Astrocyte of the spinal cord (primary cell): Measurements from ENCODE around the gene EXD3.

Experiments used
- DNase-seq: peaks from one replicate; pipeline ENCODE4 v3.0.0; 2011; ENCODE audit warnings: low read depth, low spot score
- H3K4me3 ChIP-seq: 2 replicates; pipeline ENCODE4 v1.5.1; 2011; ENCODE audit warnings: low read depth, mild to moderate bottlenecking, low read length, moderate library complexity
- in situ Hi-C: cut with HindIII; loops from 2 replicates; pipeline ENCODE4 v1.10.0; 2017; ENCODE audit warnings: low sequenced_read_pairs
- TF ChIP-seq, protein P1 (sequence below): IDR thresholded peaks from 2 replicates; pipeline ENCODE4 v1.5.1; 2012; ENCODE audit warnings: low read depth, mild to moderate bottlenecking, low read length, inconsistent platforms

EXD3 gene

DNA sequence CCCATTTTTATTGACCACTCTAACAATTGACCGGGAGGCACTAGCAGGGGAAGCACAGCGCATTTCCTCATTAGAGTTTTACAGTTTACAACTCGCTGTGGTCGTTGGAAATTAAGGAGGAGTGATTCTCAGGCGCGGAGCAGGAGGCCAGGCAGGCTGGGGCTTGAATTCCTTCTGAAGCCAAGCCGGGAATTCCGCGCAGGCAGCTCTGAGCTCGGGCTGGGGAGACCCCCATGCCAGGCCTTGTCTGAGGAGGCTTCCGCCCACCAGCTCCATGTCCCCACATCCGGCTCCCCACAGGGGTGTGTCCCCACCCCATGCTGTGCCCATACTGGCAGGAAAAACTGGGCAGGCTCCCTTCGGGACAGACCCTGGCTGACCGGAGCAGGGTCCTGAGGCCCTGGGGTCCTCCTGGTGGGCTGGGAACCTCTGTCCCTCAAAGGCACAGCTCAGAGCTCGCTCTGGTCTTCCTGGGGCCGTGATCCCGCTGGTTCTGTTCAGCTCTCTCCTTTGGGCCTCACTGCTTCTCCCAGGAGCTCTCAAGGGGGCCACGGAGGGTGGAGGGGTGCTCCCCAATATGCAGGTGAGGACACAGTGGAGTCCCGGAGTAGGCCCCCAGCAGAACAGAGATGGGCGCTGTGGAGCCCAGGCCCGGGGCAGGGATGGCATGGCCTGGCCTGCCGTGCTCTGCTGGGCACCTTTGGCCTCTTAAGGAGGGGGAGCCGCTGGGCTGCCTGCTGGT lies 119.6 kb downstream of the EXD3 start:
- TF ChIP-seq, protein P1, sequence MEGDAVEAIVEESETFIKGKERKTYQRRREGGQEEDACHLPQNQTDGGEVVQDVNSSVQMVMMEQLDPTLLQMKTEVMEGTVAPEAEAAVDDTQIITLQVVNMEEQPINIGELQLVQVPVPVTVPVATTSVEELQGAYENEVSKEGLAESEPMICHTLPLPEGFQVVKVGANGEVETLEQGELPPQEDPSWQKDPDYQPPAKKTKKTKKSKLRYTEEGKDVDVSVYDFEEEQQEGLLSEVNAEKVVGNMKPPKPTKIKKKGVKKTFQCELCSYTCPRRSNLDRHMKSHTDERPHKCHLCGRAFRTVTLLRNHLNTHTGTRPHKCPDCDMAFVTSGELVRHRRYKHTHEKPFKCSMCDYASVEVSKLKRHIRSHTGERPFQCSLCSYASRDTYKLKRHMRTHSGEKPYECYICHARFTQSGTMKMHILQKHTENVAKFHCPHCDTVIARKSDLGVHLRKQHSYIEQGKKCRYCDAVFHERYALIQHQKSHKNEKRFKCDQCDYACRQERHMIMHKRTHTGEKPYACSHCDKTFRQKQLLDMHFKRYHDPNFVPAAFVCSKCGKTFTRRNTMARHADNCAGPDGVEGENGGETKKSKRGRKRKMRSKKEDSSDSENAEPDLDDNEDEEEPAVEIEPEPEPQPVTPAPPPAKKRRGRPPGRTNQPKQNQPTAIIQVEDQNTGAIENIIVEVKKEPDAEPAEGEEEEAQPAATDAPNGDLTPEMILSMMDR = no peak
- in situ Hi-C loops = no loop called here
- DNase-seq = no peak
- no peak overlapping the region for H3K4me3 ChIP-seq

DNA sequence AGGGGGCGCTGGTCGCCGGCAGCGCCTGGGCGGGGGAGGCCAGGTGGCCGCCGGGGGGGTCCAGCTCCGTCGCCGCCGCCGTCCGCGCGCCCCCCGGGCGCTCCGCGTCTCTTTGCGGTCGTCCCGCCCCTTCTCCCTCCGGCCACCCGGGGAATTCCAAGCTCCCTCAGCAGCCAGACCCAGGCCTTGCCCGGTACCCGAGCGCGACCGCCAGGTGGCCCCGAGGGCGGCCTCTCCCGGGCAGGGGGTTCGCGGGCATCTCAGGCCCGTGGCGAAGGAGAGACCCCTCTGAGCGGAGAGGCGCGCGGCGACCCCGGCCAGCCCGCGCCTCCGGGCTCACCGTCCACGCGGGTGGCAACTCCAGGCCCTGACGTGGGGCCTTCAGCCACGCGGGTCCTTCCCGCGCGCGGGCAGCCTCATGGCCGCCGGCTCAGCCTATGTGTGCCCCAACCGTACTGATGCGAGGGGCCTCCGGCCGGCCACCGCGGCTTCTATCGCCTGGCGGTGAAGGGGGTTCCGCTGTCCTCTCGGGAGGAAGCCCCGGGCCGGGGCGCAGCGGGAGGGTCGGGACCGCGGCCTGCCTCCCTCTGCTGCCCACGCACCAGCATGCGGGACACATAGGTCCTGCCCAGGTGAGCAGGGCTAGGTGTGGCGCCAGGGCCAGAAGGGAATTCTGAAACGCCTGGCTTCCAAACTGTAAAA lies 120.4 kb downstream of the EXD3 start:
- H3K4me3 ChIP-seq = peak overlapping the region; percentile 20
- in situ Hi-C loops = no loop called here
- TF ChIP-seq, protein P1 = peak; percentile 56
- DNase-seq = peak; percentile 35

DNA sequence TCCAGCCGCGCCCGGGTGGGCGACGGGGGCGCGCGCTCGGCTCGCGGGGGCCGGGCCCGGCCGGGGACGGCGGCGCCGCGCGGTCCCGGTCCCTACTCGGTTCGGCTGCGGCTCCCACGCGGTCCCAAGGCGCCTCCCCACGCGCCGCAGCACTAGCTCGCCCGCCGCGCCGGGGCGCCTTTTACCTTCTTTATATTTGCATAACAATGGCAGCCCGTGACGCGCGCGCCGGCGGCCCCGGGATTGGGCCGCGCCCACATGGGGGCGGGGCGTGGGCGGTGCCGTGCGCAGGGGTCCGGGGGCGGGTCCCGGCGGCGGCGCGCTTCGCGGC lies 120.9 kb downstream of the EXD3 start, which contains the start of gene NRARP:
NRARP (minus strand) TSS at position 154 of the 331 bp plus-strand sequence. CDS start 343 bp downstream, outside the sequence.
- TF ChIP-seq, protein P1 = no peak
- peak; percentile 74 for DNase-seq
- in situ Hi-C loops = no loop called here
- H3K4me3 ChIP-seq = peak within 1 kb of the TSS; percentile 37

DNA sequence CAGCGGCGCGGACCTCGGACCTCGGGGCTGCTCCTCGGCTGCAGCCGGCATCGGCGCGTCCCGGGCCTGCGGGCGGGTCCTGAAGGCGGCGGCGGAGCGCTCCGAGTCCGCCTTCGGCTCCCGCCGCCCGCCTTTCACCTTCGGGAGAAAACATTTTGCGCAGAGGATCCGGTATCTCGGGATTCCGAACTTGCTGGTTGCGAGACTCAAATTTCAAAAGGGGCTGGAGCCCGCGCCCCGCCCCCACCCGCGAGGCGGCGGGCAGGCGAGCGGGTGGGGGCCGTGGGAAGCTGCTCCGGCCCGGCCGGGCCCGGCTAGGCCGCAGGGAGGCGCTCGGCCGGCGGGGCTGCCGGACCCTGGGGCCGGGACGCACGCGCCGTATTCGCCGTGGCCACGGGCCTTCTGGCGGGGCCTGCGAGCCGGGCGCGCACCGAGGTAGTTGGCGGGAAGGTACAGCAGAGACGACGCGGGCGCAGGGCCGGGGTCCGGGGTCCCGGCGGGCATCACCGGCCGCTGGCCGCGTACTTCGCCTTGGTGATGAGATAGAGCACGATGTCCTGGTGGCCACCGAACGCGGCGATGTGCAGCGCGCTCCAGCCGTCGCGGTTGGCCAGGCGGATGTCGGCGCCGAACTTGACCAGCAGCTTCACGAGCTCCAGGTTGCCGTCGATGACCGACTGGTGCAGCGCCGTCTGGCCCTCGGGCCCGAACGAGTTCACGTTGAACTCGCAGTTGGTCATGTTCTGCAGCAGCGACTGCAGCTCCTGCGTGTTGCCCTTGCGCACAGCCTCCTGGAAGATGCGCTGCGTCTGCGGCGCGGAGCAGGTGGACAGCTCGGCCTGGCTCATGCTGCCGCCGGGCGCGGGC lies 121.6 kb downstream of the EXD3 start:
- TF ChIP-seq, protein P1 = peak; percentile 8
- H3K4me3 ChIP-seq = peak overlapping the region; percentile 37
- DNase-seq = peak; percentile 57
- in situ Hi-C loops = no loop called here

DNA sequence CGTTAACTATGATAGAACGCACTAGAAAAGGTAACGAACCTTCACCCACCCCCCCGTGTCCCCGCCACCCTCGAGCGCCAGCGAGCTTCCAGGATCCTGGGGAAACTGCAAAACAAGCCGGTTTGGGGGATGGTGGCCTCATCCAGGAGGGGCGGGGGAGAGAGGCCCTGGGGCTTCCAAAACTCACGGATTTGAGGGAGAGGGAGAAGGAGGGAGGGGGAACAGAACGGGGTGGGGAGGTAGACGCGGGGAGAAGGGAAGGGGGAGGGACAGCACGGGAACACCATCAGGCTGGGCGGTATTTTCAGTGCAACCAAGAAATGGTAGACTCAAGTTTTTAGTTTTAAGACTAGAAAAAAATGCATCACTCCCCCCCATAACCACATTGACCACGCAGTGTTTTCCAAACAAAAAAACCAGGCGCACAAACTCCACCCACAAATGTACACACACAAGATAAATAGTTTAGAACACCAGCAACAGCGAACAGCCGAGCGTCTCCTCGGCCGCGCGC lies 122.3 kb downstream of the EXD3 start:
- in situ Hi-C loops = no loop called here
- DNase-seq = peak; percentile 32
- H3K4me3 ChIP-seq = peak overlapping the region; percentile 37
- TF ChIP-seq, protein P1 = no peak

DNA sequence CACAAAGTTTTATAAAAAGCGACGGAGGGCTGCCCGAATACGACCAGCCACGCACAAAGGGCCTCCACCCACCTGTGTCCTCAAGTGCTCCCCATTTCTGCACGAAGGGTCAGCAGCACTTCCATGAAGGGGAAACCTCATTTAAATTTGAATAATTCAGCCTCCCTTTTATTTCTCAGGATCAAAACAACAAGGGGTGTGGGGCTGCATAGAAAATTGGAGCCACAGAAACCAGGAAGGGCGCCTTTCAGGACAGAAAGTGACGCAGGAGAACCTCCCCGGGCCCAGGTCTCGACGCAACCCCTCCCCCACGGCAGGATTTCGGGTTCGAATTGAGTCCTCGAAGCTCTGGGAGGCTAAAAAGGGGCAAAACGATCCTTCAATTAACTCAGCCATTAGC lies 123.0 kb downstream of the EXD3 start:
- DNase-seq = no peak
- TF ChIP-seq, protein P1 = no peak
- no peak overlapping the region for H3K4me3 ChIP-seq
- in situ Hi-C loops = no loop called here
